Heart right ventricle (tissue), 16 donors: ENCODE results near the gene WDR31. TPM values are rescaled to one million over a fixed set of nuclear protein-coding genes. Genes with fewer than 3 reads are reported as not detected.

ENCODE experiments used
- ATAC-seq, 8 donors: fragments of 200-7000 bp; cut with Tn5 transposase; one replicate each; pipeline ENCODE4 v1.9.1; 2020; ENCODE audit warnings: mild to moderate bottlenecking in 8 of 8, moderate library complexity in 8 of 8, moderate number of reproducible peaks in 1 of 8
- DNase-seq, 2 donors: peaks; one replicate each; pipeline ENCODE4 v3.0.0-alpha.2; 2020
- H3K27ac ChIP-seq, 10 donors: fragments of 200-600 bp; sonication (generic) in 2 of 10; one replicate each; pipeline versions ENCODE4 v1.5.0 to v1.8.0; 2020 to 2022; ENCODE audit warnings: mild to moderate bottlenecking in 3 of 10
- H3K27me3 ChIP-seq, 7 donors: fragments of 200-600 bp; one replicate each; pipeline ENCODE4 v1.8.0; 2021 to 2022; ENCODE audit warnings: mild to moderate bottlenecking in 2 of 7
- H3K36me3 ChIP-seq, 9 donors: fragments of 200-600 bp; sonication (generic) in 1 of 9; one replicate each; pipeline versions ENCODE4 v1.5.0 to v1.8.0; 2020 to 2022; ENCODE audit warnings: mild to moderate bottlenecking in 2 of 9
- H3K4me1 ChIP-seq, 9 donors: fragments of 200-600 bp; sonication (generic) in 1 of 9; one replicate each; pipeline versions ENCODE4 v1.5.0 to v1.8.0; 2020 to 2022; ENCODE audit warnings: mild to moderate bottlenecking in 4 of 9
- H3K4me3 ChIP-seq, 10 donors: fragments of 200-600 bp; sonication (generic) in 2 of 10; one replicate each; pipeline versions ENCODE4 v1.5.0 to v1.8.0; 2020 to 2022; ENCODE audit warnings: mild to moderate bottlenecking in 7 of 10, moderate library complexity in 2 of 10
- H3K9me3 ChIP-seq, 11 donors: fragments of 200-600 bp in 10 of 11; sonication (generic) in 2 of 11; one replicate each; pipeline versions ENCODE4 v1.5.0 to v1.8.0; 2013 to 2022; ENCODE audit warnings: mild to moderate bottlenecking in 2 of 11, control low read depth in 1 of 11, moderate library complexity in 1 of 11
- WGBS, 2 donors: extraction: QIAGEN DNeasy Blood & Tissue Kit; methylation state at CpG; one replicate each; pipeline ENCODE4 v1.1.7; 2013; ENCODE audit warnings: inconsistent platforms in 1 of 2; 5-methylcytosine and 5-hydroxymethylcytosine counted together
- intact Hi-C, 10 donors: fragments of 100-400 bp; cut with DNase I; formaldehyde crosslinking; loops; one replicate each; pipeline versions ENCODE4 v1.11.1 to v1.14.2; 2022
- polyA plus RNA-seq, 2 donors: library from polyadenylated mRNA; stranded (reverse); fragments of 200-250 nt; gene quantifications; one replicate each; pipeline ENCODE4 v1.2.3, GENCODE V29; 2013
- total RNA-seq, 10 donors: library from RNA; stranded (reverse); fragmentation: NEBNext Ultra II Directional in 3 of 10; extraction: Animal tissue kit (Norgen Biotek cat#: 25700) in 3 of 10; gene quantifications; one replicate each; pipeline versions ENCODE4 v1.2.1 to v1.2.4, GENCODE V29; 2021 to 2023
- TF ChIP-seq, protein P1 (sequence below), 9 donors: fragments of 200-600 bp; sonication (generic) in 2 of 9; IDR thresholded peaks; one replicate each; pipeline versions ENCODE4 v1.5.0 to v1.8.0; 2021 to 2022; ENCODE audit warnings: antibody characterized with exemption in 9 of 9, mild to moderate bottlenecking in 5 of 9, moderate library complexity in 1 of 9
- donor health status: Arrhythmogenic right ventricular cardiomyopathy.
- donor health status: ischemic (EF 13 %, LVEDD 7.1; RV severe dilation, severe dysfunction).
- donor health status: healthy with polysubstance abuse.
- donor health status: DM: no; HTN: yes; CAD: no.
- donor health status: DM: no; HTN: no; CAD: no.
- donor health status: ischemic (EF 25% LVEDD 6.9; RV normal size, moderate dysfunction).
- donor health status: ischemic (EF 25% LVEDD 5.7; RV mildly dilated, moderate dysfunction).
- donor health status: healthy.
- donor health status: DM: yes; HTN: yes; CAD: no.
- donor health status: Ischemic cardiomyopathy.
- donor health status: ischemic (EF 35%, LVEDD 5.7; RV mildly dilated, moderate dysfunction).
- donor health status: nonischemic (EF 11% LVEDD 7.7; RV severe dilation, severe dysfunction).
- donor health status: DM: yes; HTN: yes; CAD: no.
- donor health status: PGD.
- donor health status: ischemic (EF 29% LVEDD 5.4; RV normal size, mild dysfunction).
- donor health status: nonischemic (EF 23%, LVEDD 6.1; RV moderate dilation, normal function).

The WDR31 gene
- total and polyA plus RNA-seq, 12 donors = 3.4 to 29.0 (median 18.1) TPM

DNA sequence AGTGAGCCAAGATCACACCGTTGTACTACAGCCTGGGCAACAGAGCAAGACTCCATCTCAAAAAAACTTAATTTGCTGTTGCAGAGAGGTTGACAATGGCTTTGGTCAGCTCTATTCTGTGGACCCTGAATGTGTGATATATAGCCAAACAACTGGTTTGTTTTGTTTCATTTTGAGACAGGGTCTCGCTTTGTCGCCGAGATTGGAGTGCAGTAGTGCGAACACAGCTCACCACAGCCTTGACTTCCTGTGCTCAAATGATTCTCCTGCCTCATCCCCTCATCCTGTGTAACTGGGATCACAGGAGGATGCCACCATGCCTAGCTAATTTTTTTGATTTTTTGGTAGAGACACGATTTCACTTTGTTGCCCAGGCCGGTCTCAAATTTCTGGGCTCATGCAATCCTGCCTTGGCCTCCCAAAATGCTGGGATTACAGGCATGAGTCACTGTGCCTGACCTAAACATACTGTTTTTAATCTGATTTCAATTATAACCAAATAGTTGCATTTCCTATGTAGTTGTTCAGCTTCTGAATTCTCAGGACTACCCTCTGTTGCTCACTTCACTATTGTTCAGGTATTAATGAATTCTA, 46.7 kb downstream of the WDR31 start:
- H3K27me3 ChIP-seq = no peaks in the 10 kb centered on the region
- TF ChIP-seq, protein P1, sequence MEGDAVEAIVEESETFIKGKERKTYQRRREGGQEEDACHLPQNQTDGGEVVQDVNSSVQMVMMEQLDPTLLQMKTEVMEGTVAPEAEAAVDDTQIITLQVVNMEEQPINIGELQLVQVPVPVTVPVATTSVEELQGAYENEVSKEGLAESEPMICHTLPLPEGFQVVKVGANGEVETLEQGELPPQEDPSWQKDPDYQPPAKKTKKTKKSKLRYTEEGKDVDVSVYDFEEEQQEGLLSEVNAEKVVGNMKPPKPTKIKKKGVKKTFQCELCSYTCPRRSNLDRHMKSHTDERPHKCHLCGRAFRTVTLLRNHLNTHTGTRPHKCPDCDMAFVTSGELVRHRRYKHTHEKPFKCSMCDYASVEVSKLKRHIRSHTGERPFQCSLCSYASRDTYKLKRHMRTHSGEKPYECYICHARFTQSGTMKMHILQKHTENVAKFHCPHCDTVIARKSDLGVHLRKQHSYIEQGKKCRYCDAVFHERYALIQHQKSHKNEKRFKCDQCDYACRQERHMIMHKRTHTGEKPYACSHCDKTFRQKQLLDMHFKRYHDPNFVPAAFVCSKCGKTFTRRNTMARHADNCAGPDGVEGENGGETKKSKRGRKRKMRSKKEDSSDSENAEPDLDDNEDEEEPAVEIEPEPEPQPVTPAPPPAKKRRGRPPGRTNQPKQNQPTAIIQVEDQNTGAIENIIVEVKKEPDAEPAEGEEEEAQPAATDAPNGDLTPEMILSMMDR (IDR thresholded peaks at IDR 0.05) = no peak
- 93 to 95% methylated on average over 7 of the region's 7 CpGs for WGBS, 2 donors
- H3K9me3 ChIP-seq = no peaks in the 10 kb centered on the region
- intact Hi-C loops = loop anchor here in 2 of 10 donors (10.0 kb wide), 2 partner anchors 61 to 371 kb away; no protein-coding TSS in a partner anchor
- H3K4me1 ChIP-seq = peaks cover 0 to 15% (median 0%) of the 10 kb centered on the region in 9 donors
- H3K27ac ChIP-seq = no peak overlapping the region
- ATAC-seq = no peak
- H3K36me3 ChIP-seq = peaks cover 0 to 58% (median 32%) of the 10 kb centered on the region in 9 donors
- no peak for DNase-seq
- H3K4me3 ChIP-seq = no peak overlapping the region

DNA sequence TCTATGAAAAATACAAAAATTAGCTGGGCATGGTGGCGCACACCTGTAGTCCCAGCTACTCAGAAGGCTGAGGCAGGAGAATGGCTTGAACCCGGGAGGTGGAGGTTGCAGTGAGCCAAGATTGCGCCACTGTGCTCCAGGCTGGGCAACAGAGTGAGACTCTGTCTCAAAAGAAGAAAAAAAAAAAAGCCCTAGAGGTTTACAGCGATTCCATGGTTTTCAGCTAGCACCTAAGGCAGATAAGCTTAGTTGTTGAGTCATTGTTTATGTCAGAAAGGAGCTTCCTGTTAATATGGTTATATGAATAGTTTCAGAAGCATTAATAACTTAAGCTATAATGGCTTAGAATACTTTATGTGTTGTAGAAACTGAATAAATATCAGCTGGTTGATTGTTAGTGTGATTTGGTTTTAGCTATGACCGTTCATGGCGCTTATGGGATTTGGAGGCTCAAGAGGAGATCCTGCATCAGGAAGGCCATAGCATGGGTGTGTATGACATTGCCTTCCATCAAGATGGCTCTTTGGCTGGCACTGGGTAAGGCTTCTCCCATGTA, 49.9 kb downstream of the WDR31 start:
- H3K9me3 ChIP-seq = no peaks in the 10 kb centered on the region
- intact Hi-C loops = loop anchor here in 2 of 10 donors (10.0 kb wide), 2 partner anchors 65 to 375 kb away; no protein-coding TSS in a partner anchor
- 95 to 97% methylated on average over 6 of the region's 6 CpGs for WGBS, 2 donors
- DNase-seq (no peak), ATAC-seq (no peak)
- TF ChIP-seq, protein P1 (IDR thresholded peaks at IDR 0.05) = no peak
- H3K4me1 ChIP-seq = peaks cover 0 to 15% (median 0%) of the 10 kb centered on the region in 9 donors
- H3K36me3 ChIP-seq = peaks cover 0 to 90% (median 54%) of the 10 kb centered on the region in 9 donors
- no peak overlapping the region for H3K4me3 ChIP-seq
- H3K27me3 ChIP-seq = no peaks in the 10 kb centered on the region
- peak overlapping the region in 1 of 10 donors; percentile 56 for H3K27ac ChIP-seq

DNA sequence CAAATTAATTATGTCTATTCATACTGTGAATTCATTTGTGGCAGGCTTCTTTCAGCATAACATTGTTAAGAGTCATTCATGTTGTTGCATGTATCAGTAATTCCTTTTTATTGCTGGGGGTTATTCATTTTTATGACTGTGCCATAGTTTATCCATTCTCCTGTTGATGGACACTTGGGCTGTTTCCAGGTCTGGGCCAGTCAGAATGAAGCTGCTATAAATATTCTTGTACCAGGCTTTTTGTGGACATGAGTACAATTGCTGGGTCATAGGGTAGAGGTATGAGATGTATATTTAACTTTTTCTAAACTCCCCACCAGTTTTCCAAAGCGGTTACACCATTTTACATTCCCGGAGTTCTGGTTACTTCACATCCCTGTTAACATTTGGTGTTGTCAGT, 51.0 kb downstream of the WDR31 start:
- H3K36me3 ChIP-seq = peaks cover 0 to 100% (median 60%) of the 10 kb centered on the region in 9 donors
- peaks cover 0 to 15% (median 0%) of the 10 kb centered on the region in 9 donors for H3K4me1 ChIP-seq
- DNase-seq (no peak), ATAC-seq (peak in 5 of 8 donors; percentile 45 to 82 (median 68))
- whole genome bisulfite sequencing, 2 donors = 69 to 88% methylated on average over 2 of the region's 2 CpGs
- intact Hi-C loops = no loop called here
- H3K27me3 ChIP-seq = no peaks in the 10 kb centered on the region
- TF ChIP-seq, protein P1 (IDR thresholded peaks at IDR 0.05) = no peak
- no peaks in the 10 kb centered on the region for H3K9me3 ChIP-seq
- H3K4me3 ChIP-seq = no peak overlapping the region
- peak overlapping the region in 4 of 10 donors; percentile 4 to 45 (median 38) for H3K27ac ChIP-seq

DNA sequence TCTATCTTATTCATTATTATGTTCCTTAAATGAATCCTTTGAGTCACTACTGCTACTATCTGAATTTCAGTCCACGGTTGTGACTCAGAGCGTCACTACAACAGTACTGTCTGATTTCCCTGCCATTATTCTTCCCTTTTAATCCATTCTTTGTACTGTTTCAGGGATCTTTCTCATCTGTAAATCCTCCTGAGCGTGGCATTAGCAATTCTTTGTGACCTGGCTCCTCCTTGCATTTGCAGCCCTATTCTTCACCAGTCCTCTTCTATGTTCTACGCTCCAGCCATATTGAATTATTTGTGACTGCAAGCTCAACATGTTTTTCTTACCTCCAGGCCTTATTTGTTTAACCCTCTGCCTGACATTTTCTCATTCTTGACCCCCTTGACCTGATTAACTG, 58.7 kb downstream of the WDR31 start:
- peaks cover 1 to 18% (median 7%) of the 10 kb centered on the region in 9 donors for H3K4me1 ChIP-seq
- H3K9me3 ChIP-seq = no peaks in the 10 kb centered on the region
- WGBS, 2 donors = 96 to 98% methylated on average over 4 of the region's 4 CpGs
- H3K4me3 ChIP-seq = no peak overlapping the region
- ATAC-seq (no peak), DNase-seq (no peak)
- intact Hi-C loops = no loop called here
- no peaks in the 10 kb centered on the region for H3K27me3 ChIP-seq
- no peak overlapping the region for H3K27ac ChIP-seq
- TF ChIP-seq, protein P1 (IDR thresholded peaks at IDR 0.05) = no peak
- peaks cover 0 to 99% (median 65%) of the 10 kb centered on the region in 9 donors for H3K36me3 ChIP-seq
